Ectodermal cell (in vitro differentiated cells): Measurements from ENCODE around the gene GPR21.

Experiments used
- H3K27ac ChIP-seq: 2 replicates; pipeline ENCODE4 v1.7.0; 2013; ENCODE audit warnings: mild to moderate bottlenecking, low read depth, low read length; ENCODE audit not compliant: insufficient read depth, poor library complexity, severe bottlenecking
- H3K27me3 ChIP-seq: 2 replicates; pipeline ENCODE4 v1.7.0; 2013; ENCODE audit warnings: mild to moderate bottlenecking, low read length; ENCODE audit not compliant: insufficient read depth, control insufficient read depth, poor library complexity, severe bottlenecking
- H3K36me3 ChIP-seq: one replicate; pipeline ENCODE4 v1.7.0; 2013; ENCODE audit warnings: low read length; ENCODE audit not compliant: control insufficient read depth, insufficient read depth
- H3K4me1 ChIP-seq: one replicate; pipeline ENCODE4 v1.7.0; 2013; ENCODE audit warnings: low read length; ENCODE audit not compliant: control insufficient read depth, insufficient read depth
- H3K4me3 ChIP-seq: 2 replicates; pipeline ENCODE4 v1.7.0; 2013; ENCODE audit warnings: low read depth, low read length, control low read depth; ENCODE audit not compliant: insufficient read depth
- H3K9me3 ChIP-seq: 2 replicates; pipeline ENCODE4 v1.7.0; 2013; ENCODE audit warnings: mild to moderate bottlenecking, low read length, moderate library complexity; ENCODE audit not compliant: control insufficient read depth
- WGBS, 2 experiments: methylation state at CpG; one replicate each; pipeline ENCODE4 v1.1.7; 2013; ENCODE audit warnings: missing lambda C conversion rate in 2 of 2; 5-methylcytosine and 5-hydroxymethylcytosine counted together

GPR21 gene

DNA sequence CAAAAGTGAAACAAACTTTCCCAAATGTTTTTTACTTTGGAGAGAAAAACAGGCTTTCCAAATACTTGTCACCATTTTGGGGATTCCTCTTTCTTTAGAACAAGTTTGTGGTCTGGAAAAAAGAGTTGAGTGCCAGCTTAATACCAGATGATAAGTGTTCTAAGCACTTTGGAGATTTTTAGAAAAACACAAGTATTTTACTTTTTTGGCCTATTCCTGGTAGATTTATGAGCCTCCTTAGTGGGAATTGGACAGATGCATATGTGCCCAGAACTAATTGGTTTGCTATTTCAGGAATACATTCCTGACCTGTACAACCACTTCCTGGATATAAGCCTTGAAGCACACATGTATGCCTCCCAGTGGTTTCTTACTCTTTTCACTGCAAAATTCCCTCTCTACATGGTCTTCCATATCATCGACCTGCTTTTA is 40.5 kb downstream of the GPR21 start:
- 86 to 95% methylated on average over 1 of the region's 1 CpG for WGBS, 2 experiments
- no peaks in the 10 kb centered on the region for H3K27me3 ChIP-seq
- H3K9me3 ChIP-seq = no peaks in the 10 kb centered on the region
- H3K36me3 ChIP-seq = peaks cover 5% of the 10 kb centered on the region
- H3K4me1 ChIP-seq = no peaks in the 10 kb centered on the region
- H3K4me3 ChIP-seq = no peak overlapping the region
- no peak overlapping the region for H3K27ac ChIP-seq

DNA sequence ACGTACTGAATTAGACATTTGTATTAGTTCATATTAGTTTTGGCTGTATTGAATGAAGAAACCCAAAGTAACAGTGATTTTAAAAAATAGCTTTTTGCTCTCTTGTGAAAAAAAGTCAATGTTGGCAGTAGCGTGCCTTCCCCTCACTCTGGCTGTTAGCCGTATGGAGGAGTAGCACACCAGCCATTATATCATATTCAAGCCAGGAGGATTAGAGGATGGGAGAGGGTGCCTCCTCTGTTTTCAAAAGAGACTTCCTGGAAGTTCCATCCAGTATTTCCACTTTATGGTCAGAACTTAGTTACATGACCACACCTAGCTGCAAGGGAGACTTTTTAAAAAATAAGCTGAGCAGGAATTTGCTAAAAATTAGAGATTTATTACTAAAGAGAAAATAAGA is 41.2 kb downstream of the GPR21 start:
- Histone ChIP-seq H3K36me3 (peaks cover 5% of the 10 kb centered on the region), H3K27ac (no peak overlapping the region)
- WGBS, 2 experiments = 88 to 98% methylated on average over 3 of the region's 3 CpGs

DNA sequence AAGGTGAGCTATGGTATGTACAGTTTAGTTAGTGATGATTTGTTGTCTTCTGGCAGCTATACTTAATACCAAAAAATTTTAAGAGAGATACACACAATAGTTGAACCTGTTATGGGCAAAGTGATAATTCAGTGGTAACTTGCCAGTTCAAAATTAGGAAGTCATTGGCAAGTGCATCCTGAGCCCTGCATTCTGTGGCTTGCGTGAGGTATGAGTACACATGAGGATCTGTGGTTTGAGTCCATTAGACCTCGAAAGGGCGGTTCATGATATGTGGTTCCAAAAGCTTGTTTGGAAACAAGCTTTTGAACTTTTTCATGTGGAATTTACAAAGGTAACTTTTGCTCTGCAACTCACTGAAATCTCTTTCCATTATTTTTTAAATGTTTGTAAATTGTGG is 47.0 kb downstream of the GPR21 start:
- Histone ChIP-seq H3K4me1 (no peaks in the 10 kb centered on the region), H3K9me3 (no peaks in the 10 kb centered on the region), H3K4me3 (no peak overlapping the region), H3K36me3 (peaks cover 16% of the 10 kb centered on the region), H3K27ac (no peak overlapping the region), H3K27me3 (no peaks in the 10 kb centered on the region)
- 90 to 96% methylated on average over 3 of the region's 3 CpGs for WGBS, 2 experiments

More for the DNA sequence above, 41.2 kb downstream of the GPR21 start:
- H3K27me3 ChIP-seq = no peaks in the 10 kb centered on the region
- no peak overlapping the region for H3K4me3 ChIP-seq
- H3K4me1 ChIP-seq = no peaks in the 10 kb centered on the region
- H3K9me3 ChIP-seq = no peaks in the 10 kb centered on the region

DNA sequence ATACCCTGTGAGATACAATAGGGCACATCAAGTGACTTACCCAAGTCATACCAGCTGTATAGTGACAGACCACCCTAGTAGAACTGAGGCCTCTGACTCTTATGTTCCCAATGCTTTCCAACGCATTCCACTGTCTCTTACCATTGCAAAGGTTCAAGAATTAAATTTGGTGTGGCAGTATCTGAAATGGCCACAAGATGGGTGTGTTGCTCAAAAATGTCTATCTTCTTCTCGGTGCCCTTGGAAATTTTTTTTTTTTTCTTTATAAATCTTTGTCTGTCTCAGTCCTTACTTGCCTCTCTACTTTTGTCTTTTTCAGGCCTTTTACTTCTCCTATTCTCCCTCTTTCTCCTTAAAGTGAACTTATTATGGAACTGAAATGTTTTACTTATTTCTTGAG is 48.4 kb downstream of the GPR21 start:
- WGBS, 2 experiments = 83 to 88% methylated on average over 2 of the region's 2 CpGs
- H3K27ac ChIP-seq = no peak overlapping the region
- peaks cover 12% of the 10 kb centered on the region for H3K36me3 ChIP-seq
- H3K27me3 ChIP-seq = no peaks in the 10 kb centered on the region
- no peaks in the 10 kb centered on the region for H3K4me1 ChIP-seq
- no peaks in the 10 kb centered on the region for H3K9me3 ChIP-seq
- no peak overlapping the region for H3K4me3 ChIP-seq

DNA sequence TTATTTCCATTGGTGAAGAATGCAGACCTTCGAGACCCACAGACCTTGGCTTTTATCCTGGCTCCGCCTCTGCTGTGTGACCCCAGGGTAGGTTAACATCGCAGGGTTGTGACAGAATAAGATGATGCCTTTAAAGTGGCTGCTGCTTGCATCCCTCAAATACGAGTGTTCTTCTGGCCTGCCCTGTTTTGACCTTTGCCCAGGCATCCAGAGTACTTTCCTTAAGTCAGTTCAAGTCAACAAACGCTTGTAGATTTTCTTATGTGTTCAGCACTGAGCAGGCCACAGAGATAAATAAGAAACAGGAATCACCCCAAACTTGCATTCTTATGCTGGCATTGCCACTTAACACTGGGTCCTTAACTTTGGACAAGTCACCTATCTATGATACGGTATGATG is 50.2 kb downstream of the GPR21 start:
- H3K36me3 ChIP-seq = peaks cover 12% of the 10 kb centered on the region
- H3K27ac ChIP-seq = no peak overlapping the region
- H3K4me1 ChIP-seq = no peaks in the 10 kb centered on the region
- WGBS, 2 experiments = 92 to 93% methylated on average over 6 of the region's 6 CpGs
- no peak overlapping the region for H3K4me3 ChIP-seq
- no peaks in the 10 kb centered on the region for H3K27me3 ChIP-seq
- no peaks in the 10 kb centered on the region for H3K9me3 ChIP-seq

DNA sequence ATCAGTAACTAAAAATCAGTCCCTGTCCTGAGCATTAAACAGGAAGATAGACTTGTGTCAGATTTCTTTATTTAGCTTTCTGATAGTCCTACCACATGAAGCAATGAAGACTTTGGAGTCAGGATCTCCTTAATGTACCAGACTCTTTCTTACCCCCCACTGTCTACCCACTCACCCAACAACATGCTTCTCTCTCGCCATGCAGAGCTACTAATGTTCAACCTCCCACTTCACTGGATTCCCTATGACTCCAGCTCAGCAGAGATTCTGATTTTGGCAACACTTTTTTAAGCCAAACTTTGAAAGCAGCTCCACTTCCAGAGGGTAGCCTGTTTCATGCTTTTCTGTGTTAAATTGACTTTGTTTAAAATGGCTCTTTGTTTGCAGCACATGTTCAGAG is 50.8 kb downstream of the GPR21 start:
- Histone ChIP-seq H3K27ac (no peak overlapping the region), H3K4me1 (no peaks in the 10 kb centered on the region), H3K36me3 (peaks cover 12% of the 10 kb centered on the region), H3K27me3 (no peaks in the 10 kb centered on the region), H3K4me3 (no peak overlapping the region), H3K9me3 (no peaks in the 10 kb centered on the region)
- 84 to 95% methylated on average over 1 of the region's 1 CpG for WGBS, 2 experiments
